Esophagus muscularis mucosa (tissue), 4 donors: ENCODE measurements around the gene OSBPL10.

Source experiments
- EP300 ChIP-seq: sonication (generic); formaldehyde crosslinking; IDR thresholded peaks from one replicate; pipeline ENCODE4 v1.6.1; 2017; ENCODE audit warnings: antibody characterized with exemption
- POLR2A ChIP-seq: fragments of 450-650 bp; IDR thresholded peaks from one replicate; pipeline ENCODE4 v1.6.1; 2017; ENCODE audit warnings: antibody characterized with exemption, moderate library complexity, mild to moderate bottlenecking, low read depth
- TF ChIP-seq, protein P1 (sequence below), 3 experiments: fragments of 200-600 bp in 2 of 3; fragments of 450-650 bp in 1 of 3; sonication (generic) in 2 of 3; IDR thresholded peaks; one replicate each; pipeline ENCODE4 v1.5.1; 2017 to 2019; ENCODE audit warnings: antibody characterized with exemption in 3 of 3, mild to moderate bottlenecking in 2 of 3, moderate library complexity in 1 of 3

DNA sequence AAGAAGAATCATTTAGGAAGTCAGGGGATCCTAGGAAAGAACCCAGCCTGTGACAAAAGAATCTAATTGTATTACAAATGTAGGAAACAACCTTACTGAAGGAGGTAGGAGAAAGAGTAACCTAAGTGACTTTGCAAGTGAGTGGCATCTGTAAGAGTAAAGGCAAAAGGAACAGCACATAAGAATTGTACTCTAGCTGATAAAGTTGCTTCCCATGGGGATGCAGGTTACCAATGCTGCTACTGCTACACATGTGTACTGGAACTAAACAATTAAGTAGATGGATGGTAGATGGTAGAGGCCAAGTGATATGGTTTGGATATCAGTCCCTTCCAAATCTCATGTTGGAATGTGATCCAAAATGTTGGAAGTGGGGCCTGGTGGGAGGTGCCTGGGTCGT, 60.8 kb downstream of the OSBPL10 start:
- TF ChIP-seq, protein P1, sequence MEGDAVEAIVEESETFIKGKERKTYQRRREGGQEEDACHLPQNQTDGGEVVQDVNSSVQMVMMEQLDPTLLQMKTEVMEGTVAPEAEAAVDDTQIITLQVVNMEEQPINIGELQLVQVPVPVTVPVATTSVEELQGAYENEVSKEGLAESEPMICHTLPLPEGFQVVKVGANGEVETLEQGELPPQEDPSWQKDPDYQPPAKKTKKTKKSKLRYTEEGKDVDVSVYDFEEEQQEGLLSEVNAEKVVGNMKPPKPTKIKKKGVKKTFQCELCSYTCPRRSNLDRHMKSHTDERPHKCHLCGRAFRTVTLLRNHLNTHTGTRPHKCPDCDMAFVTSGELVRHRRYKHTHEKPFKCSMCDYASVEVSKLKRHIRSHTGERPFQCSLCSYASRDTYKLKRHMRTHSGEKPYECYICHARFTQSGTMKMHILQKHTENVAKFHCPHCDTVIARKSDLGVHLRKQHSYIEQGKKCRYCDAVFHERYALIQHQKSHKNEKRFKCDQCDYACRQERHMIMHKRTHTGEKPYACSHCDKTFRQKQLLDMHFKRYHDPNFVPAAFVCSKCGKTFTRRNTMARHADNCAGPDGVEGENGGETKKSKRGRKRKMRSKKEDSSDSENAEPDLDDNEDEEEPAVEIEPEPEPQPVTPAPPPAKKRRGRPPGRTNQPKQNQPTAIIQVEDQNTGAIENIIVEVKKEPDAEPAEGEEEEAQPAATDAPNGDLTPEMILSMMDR (IDR thresholded peaks at IDR 0.05), result no peak
- TF ChIP-seq EP300, result no peak
- TF ChIP-seq POLR2A, result no peak
